GM19238 (cell line): ENCODE results near the gene FAT3.

Experiments
- DNase-seq: peaks from one replicate; pipeline ENCODE4 v3.0.0; 2011; ENCODE audit warnings: low spot score; ENCODE audit not compliant: insufficient read length

The FAT3 gene

DNA sequence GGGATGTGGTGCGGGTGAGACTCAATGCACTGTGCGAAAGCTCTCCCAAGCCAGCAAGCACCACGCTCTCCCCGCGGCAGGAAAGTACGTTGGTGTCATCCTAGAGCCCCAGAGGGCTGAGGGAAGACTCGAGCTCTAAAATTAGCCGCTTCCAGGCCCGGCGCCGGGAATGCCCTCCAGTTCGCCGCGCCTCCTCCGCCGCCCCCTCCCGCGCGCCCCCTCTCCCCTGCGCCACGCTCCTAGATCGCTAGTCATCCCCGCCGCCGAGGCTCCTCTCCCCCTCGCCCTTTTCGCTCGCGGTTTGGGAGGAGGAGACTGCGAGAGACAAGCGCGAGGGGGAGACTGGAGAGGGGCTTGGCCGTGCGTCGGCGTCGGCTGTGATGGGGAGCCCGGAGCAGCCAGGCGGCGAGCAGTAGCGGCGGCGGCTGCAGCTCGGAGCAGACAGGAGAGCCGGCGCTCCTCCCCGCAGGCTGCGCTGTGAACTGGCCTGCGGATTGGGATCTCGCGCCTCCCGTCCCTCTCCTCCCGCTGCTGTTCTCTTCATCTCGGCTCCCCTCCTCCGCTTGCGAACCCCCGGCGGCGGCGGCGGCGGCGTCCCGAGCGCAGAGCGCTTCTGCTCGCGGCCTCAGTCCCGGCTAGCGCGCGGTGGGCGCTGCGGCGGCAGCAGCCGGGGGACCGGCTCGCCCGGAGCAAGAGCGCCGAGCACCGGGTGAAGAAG lies at the start of gene FAT3:
Gene FAT3 (plus strand): TSS at position 412 of the 718 bp plus-strand sequence. CDS start 127,295 bp downstream, outside the sequence.
- no peak for DNase-seq

DNA sequence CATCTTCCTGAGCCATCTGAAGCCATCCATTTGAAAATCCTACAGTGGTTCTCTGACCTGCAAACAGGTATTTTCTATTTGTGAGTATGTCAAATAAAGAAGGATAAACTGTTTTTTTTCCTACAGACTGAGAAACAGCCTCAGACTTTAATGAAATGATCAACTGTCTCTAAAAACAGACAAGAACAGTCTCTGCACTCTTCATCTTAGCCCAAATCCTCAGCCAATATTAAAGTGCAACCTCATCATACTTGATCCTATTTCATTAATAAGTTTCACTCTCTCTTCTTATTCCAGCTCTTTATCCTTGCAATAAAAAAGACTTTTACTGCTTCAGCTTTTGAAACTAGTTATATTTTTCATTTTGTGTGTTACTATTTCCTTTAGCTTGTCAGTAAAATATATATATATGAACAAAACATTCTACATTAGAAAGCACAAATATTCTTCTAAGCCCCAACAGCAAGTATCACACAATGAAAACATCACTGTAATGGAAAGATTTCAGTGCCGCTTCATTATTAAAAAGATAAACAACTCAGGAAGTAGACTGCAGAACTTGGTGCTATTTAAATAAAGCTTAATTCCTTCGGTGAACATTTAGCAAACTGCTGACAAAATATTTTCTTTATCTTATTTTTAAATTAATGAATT lies 45.5 kb upstream of the FAT3 start:
- DNase-seq, result no peak

DNA sequence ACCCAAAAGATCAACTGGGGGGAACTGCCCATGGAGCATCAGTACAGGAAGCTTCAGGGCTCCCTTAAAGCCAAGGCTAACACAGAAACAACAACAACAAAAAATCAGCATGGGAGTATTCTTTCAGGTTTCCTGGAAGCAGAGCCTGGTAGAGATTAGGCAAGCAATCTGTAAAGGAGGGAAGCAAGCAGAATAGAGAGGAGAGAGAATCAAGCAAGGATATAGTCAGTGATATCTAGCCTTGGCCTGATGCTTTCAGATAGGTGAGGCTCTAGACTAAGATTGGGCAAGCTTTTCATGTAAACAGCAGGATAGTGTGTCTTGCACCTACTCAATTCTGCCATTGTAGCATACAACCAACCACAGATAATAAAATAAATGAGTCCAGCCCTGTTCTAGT lies 44.4 kb upstream of the FAT3 start:
- no peak for DNase-seq

DNA sequence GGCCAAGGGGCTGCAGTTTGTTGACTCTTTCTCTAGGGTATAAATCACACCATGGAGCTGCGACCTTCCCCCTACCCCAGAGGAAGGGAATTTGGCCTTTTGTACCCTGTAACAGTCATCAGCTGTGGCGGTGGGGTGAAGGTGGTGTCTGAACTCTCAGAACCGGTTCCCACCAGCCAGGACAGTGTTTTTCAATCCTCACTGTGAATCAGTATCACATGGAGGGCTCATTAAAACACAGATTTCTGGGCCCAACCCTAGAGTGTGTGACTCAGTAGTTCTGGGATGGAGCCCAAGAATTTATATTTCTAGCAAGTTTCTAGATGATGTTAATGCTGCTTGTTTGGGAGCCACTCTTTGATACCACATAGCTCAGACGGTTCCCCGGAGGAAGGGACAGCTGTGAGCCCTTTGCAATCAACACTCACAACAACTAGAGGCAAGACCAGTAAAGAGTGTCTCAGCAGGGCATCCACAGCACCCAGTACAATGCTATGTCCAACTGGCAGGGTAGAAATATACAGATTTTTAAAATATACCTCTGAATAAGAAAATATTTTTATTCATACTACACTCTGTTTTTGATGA lies 43.9 kb upstream of the FAT3 start:
- no peak for DNase-seq

DNA sequence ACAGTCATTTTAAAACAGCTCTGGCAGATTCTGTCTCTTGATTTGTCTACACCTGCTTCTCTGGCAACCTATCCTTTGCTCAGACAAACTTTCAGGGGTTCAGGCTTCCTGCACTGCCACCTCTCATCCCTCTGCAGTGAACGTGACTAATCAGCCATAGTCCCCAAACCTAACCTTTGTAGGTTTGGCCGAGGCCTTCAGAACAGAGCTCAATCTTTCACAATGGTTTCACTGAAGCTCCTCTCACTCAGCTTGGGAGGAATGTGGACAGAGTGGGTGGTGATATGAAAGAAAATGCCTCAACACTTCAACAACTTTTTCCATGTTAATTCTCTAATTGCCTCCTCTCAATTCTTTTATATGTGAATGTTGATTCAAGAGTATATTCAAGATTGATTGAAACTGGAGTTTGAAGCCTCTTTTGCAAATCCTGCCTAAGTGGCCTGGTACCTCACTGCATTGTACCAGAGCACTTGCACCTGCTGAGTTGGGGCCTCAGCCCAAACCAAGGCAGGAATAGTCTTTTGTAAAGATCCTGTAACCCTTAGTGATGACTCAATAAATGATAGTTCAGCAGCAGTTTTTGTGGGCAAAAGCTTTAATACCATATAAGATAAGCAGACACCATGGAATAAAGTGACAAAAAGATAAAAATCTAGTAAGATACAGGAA lies 33.9 kb upstream of the FAT3 start:
- no peak for DNase-seq

DNA sequence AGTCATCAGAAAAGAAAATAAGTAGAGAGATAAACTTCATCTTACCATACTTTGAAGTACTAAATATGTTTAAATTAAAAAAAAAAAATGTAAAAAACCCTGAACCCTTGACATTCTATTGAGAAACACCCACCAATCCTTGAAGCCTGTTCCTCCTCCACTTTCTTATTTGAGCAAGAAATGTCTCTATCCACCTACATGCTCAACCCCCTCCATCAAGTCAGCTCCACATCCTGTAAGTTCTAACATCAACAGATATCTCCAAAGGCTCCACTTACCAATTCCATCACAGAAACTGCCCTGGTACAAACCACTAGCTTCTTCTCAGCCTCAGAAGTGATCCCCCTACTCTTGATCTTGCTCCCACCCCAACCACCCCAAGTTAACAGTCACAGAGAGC lies 32.5 kb upstream of the FAT3 start:
- no peak for DNase-seq

DNA sequence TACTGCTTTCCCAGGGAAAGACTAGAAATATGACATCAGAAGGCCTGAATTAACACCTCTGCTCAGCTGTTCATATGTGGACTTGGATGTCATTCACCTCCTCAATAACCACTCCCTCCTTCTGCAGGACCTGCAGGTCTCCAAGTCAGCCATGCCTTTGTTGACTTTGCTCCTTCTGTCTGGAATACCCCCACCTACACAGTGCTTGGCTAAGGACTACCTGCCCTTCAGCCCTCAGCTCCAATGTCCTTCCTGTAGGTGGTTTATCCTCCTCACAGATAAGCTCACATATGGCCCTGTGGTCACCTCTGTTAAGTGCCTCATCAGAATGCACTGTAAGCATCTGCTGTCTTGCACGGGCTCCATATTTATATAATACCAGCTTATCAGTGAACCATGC lies 26.4 kb upstream of the FAT3 start:
- DNase-seq, result no peak

DNA sequence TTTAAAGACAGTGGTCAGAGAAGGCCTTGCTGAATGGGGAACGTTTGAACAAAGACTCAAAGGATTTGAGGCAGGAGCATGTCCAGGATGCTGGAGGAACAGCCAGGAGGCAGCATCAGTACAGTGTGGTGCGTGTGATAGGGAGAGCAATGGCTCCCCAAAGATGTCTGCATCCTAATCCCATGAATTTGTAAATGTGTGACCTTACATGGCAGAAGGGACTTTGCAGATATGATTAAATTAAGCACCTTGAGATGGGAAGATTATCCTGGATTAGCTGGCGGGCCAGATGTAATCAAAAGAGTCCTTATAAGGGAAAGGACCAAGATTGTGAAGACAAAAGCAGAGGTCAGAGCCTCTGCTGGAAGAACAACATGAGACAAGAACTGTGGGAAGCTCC lies 24.6 kb upstream of the FAT3 start:
- DNase-seq, result no peak

DNA sequence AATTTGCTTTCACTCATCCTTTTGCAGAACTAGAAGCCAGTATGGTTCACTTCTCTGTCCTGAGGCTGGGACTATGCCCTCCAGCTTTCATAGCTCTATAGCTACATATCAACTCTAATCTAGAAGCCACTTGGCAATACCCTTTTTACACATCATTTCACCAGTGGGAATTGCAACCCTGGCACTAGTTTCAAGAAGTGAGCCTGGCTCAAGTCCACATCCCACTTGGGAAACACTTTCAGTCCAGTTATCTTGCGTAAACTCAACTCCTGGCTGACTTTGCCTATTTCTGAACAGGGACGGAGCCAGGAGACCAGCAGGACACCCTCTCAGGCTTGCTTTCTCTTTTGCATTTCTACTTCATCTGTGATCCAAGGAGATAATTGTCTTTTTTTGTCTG lies 19.9 kb upstream of the FAT3 start:
- DNase-seq, result no peak

DNA sequence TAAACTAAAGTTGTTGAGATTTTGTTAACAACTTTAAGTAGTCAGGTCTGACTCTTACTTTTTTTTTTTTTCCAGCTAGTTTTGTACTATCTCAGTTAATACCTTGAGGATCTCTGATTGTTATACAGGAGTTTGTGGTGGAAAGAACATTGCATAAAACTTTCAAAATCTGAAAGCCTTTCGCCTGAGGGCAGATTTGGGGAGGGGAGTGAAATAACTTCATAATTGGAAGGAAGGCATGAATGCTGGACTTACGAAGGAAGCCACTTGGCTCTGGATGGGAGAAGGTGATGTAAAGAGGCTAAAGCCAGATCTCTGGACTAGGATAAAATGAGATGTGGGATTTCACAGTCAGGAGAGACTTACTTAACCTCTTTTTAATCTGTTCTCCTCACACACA lies 18.2 kb upstream of the FAT3 start:
- DNase-seq, result no peak

DNA sequence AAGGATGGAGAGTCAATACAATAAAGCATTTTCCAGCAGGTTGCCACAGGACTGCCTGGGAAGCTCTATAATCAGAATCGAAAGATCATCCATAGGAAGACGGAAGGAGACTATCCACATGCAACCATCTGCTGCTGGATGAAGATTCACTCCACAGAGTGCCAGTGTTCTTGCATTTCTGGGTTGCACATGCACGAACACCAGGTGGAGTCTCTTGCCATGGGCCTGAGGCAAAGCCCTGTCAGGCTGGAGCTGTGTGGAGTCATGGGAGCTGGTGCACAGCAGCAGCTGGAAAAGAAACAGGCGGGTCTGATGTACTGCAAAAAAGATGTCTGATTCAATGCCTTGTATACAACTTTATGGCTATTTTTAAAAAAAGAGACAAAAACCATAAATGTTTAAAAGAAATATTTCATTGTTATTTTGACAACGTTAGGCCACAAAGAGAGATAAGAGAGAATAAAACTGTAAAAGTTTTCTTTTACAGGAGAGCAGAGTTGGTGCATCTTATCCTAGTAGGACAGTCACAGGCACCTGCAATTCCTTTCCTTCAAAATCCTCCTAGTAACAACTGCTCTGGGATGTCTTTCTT lies 12.9 kb upstream of the FAT3 start:
- no peak for DNase-seq

DNA sequence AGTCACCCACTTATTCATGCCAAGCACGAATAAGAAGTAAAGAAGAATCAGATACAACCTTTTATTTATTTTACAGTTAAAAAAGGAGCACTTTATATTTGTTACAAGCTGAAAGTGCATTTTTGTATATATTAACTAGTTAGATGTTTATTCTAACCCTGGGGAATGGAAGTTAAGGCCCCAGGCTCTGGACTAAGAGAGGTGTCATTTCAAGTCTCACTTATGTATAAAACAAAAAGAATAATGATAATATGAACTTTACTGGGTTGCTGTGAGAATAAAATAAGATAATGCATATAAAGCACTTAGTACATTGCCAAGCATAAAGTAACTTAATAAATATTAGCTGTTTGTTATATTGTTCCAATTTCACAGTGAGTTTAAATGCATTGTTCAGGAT lies 12.1 kb upstream of the FAT3 start:
- DNase-seq, result no peak

DNA sequence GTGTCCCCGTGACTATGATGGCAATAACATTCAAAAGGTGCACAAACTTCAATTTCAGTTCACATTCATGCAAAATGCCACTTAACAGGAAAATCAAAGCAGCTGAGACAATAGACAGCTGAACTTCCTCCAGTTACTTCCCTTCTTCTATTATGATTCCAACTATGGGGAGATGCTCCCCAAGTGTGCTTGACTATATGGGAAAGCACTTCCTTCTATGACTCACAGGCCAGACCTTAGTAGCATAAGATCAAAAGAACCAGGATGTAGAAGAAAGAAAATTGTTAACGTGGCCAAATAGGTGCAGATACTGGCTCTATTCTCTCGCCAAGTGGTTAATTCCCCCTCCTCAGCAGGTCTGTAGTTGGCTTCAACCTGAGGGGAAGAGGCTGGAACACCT lies 7.8 kb upstream of the FAT3 start:
- no peak for DNase-seq

DNA sequence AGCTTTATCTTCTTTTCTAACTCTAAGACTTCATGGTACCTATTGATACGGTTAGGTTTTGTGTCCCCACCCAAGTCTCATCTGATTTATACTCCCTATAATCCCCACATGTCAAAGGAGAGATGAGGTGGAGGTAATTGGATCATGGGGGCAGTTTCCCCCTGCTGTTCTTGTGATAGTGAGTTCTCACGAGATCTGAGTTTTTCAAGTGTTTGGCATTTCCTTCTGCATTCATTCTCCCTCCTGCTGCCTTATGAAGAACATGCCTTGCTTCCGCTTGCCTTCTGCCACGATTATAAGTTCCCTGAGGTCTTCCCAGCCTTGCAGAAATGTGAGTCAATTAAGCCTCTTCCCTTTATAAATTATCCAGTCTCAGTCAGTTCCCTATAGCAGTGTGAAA lies 5.1 kb upstream of the FAT3 start:
- no peak for DNase-seq

DNA sequence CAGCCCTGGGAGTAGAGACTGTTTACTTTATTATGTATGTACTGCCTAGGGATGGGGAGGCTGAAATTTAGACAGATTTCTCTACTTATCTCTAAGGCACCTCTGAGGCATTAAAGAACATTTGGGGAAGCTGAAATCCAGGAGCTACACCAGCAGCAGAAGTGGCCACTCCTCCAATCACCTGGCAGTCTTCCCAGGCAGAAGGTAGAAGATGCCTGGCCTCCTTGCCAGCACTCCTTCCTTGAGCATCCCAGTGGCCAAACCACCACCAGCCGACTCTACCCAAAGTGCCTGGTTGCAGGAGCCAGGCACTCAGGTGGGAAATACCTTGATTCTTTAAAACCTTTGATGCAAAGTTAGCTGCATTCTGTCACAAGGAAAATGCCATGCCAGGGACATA lies 1.9 kb upstream of the FAT3 start:
- no peak for DNase-seq

DNA sequence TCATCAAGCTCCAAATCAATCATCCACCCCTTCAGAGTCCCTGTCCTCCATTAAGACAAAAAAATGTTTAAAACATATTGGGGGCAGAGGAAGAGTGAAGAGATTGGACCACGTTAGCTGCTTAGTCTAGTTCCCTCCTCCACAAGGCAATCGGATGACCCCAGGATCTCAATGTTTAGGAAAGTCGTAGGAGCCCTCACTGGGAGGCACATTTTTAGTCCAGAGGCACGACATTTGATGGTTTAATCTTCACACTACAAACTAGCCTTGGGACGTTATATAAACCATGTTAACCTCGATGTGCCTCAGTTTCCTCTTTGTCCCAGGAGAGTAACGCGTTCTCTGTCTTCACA lies 588 bp upstream of the FAT3 start:
- DNase-seq, result no peak

DNA sequence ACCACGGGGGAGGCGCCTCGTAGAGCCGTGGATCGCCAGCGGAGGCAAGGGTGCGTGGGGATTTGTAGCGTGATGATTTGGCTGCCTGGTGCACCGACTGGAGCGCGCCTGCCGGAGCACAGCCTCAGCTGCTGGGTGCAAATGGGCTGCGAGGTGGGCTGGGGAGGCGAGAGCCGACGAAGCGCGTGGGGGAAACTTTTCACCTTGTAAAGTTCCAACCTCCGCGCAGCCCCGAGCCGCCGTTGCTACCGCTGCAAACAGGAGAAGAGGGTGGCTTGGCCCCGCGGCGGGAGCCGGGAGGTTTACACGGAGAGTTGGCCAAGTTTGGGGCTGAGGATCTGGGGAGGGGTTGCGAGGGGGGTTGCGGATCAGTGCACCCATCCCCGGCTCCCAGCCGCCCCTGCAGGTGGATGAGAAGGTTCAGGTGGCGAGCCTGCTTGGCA lies 528 bp downstream of the FAT3 start:
- no peak for DNase-seq

DNA sequence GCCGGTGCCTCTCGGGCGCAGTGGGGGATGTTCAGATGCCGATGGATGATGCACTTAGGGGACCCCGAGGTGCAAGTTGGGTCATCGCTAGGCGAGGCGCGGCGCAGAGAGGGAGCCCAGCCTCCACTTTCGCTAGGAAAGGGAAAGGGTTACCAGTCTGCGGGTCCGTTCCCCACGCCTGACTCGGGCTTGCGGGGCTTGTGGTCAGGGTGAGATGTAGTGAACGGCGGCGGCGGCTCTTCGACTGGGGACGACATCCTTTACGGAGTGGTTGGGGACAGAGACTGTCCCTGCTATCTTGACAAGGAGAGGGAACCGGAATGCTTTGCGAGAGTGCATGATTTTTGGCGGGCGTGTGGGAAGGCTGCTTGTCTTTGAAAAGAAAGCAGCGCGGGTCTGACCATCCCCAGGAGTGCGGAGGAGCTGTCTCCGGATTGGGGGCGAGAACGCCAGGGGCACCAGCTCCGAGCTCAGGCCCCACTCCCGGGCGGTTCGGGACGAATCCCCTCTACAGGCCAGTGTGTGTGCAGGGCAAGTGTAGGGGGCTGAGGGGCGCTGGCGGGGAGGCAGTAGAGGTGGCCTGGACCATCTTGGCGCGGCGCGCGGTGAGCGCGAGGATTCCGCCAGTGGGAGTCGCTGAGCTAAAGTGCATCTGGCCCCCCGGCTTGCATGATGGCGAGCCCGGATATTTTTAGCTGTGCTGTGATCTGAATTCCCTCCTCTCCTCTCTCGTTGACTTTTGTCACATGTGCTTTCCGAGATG lies 1.1 kb downstream of the FAT3 start:
- no peak for DNase-seq

DNA sequence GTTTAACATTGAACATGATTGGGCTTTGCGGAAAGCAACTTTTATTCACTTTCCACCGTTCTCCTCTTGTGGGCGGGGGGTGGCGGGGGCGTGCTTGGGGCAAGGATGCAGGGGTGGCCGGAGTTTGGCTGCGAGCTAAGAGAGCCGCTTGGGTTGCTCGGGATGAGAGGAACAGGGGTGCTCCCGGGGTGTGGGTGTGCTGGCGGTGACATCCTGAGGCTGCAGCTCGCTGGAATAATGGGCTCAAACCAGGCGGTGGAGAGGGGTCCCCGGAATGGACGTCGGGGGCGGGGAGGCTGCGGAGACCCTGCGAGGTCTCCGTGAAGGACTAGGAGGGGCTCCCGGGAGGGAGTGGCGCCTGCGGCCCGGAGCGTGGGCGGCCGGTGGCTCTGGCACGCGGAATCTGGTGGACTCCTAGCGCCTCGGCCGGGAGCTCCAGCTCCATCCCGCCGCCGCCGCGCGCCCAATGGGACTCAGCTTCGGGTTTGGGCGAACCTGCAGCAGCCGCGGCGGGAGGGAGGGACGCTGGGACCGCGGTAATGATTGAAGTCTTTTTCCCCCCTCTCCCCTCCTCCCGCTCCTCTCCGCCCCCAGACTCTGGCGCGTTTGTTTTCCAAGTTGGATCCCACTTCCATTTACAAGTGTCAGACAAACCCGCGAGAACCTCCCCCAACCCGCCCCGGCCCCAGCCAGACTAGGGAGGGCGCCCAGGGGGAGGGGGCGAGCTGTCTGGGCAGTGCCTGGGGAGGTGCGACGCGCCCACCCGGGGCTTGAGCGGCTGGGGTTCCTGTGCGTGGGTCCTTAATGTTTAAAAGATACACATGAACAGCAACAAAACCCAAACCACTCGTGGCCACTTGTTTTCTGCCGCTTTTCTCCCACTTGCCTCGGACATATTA lies 2.0 kb downstream of the FAT3 start:
- DNase-seq, result no peak

DNA sequence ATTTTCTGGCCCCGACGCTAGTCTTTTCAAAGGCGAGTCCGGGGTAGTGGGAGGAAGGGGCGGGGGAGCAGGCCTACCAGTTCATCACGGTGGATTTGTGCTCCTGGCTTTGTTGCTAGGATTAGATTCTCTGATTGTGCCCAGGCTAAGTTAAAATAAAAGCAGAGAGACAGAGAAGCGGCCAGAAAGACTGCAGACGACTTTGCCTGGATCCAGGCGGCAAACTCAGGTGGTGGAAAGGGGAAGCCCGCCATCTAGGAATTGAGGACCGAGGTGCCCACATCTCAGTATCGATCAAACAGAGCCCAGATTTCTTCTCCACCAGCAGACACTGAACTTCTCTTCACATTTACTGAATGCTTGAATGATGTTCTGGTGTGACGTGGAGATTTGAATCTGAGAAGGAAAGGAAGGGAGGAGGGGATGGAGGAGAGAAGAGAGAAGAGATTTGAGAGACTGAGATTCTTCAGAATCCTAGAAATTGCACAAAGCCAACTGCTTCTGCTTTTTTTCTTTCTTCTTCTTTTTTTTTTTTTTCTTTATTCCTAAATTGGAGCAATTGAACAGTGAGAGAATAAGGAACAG lies 2.7 kb downstream of the FAT3 start:
- no peak for DNase-seq
